ENCODE results near the gene SIX1.

SIX1 gene

DNA sequence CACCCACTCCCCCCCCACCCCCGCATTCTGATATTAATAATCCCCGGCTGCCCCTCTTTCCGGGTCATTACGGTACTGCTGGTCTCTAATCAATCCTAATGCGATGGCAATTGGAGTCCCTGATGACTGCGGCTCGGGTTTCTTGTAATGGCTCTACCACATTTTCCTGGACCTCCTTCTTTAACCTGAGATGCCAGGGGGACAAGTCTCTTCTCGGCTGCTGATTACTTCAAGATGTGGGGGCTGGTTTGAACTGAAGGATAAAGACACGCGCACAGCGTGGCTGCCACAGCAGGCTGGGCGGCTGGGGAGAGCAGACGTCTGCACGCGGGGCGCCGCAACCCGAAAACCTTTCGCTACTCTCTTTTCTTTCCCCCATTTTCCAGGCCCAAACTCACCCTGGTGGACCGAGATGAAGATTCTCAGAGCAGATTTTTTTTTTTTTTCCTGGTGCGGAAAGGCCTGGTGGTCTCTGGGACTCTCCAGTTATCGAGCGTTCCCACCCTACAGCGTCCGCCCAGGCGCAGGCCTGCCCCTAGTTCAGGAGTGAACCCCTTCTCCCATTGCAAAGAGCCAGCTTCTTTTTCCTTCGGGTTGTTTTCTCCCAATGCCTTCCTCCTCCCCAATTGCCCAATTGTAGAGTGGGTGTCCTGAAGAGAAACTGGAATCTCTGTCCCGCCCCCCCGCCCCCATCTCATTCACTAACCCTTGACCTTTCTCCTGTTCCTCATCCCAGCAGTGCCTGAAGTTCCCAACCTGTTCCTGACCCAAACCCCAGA, 6.0 kb upstream of the SIX1 start:
- no peak for DNase-seq

- peak; percentile 81 for DNase-seq
Observed at GRCh38 chr14:60654334-60654821, 5.1 kb upstream of the SIX1 start.

DNA sequence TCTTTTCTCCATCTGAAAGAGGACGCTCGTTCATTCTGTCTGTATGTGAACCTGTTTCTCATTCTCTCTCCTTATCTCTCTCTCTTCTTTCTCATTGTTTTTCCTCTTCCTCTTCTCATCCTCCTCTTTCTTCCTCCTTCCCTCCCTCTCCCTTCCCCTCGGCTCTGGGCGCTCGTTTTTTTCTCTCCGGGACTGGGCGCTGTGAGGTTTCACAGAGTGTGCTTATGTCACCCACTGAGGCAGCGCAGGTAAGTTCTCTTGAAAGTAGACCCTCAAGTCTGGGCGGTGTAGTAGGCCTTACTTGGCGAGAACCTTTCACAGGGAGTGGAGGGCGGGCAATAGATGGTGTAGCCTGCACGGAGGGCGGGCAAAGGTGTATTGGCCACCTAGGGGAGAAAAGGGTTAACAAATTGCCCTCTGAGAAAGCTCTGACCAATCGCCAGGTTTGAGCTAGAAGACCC, 4.5 kb upstream of the SIX1 start:
- no peak for DNase-seq

DNA sequence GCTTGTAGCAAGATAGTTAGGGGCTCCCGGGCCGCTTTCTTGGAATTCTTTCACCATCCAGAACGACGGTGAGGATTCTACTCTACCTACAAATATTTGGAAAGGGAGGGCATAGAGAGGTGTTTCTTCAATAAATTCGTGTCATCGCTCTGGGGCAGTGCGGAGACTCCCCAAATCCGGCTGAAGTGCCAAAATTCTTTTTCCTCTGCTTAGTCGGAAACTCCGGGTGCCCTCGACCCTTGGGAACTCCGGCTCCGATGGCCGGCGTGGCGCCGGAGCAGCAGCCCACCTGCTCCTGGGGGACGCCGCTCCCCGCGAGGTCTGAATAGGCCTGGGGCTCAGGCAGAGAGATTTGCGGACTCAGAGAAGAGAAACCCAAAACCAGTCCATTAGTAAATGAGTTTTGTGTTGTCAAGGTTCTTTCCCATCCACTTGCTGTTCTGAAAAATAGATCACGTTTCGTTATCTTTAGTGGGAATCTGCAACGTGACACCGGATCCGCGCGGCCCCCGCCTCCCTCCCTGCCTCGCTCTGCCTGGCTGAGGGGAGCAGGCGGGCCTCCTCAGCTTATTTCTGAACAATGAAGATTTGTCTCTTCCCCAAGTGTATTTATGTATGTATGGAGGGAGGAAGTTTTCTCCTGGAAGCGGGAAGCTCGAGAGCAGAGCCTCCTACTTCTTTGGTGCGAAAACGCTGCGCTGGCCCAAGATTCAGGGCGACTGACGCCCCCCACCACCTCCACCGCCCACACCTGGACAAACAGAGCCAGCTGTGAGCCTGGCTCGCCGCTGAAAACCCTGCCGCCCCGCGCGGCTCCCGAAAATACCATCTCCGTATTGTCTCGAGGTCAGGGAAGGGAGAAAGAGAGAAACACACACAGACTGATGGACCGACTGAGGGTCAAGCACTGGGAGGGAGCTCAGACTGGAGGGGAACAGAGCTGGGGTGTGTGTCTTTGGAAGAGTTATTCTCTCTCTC, 3.7 kb upstream of the SIX1 start:
- DNase-seq = no peak

GRCh38 chr14:60651796-60652673, 2.8 kb upstream of the SIX1 start:
- no peak for DNase-seq

DNA sequence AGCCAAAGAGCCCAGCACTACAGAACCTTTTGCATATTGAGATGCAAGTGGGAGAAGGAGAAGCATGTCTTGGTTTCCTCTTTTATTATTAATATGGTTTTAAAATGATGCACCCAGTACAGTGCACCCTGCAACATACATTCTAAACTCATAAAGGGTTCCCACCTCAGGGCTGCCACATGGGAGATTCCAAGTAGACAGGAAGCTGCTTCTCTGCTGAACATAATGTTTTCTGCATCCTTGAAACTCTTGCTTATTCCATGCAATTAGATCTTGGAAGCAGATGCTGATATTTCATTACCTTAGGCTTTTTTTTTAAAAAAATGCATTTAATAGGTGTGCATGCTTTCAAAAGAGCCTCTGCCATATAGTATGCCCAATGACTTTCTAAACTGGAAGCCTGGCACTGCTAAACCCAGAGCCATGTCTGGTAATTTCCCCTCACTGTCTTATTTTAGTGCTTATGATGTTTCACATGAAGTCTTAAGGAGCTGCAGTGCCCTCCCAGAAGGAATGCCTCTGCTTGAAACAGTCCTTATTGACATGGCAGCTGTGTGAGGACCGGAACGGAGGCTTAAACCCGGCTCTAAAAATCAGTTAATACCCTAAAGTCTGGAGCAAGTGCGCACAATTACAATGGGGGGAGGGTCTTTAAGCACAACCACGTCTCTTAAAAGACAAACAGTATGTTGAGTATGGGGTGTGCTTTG, 2.0 kb upstream of the SIX1 start:
- no peak for DNase-seq

DNA sequence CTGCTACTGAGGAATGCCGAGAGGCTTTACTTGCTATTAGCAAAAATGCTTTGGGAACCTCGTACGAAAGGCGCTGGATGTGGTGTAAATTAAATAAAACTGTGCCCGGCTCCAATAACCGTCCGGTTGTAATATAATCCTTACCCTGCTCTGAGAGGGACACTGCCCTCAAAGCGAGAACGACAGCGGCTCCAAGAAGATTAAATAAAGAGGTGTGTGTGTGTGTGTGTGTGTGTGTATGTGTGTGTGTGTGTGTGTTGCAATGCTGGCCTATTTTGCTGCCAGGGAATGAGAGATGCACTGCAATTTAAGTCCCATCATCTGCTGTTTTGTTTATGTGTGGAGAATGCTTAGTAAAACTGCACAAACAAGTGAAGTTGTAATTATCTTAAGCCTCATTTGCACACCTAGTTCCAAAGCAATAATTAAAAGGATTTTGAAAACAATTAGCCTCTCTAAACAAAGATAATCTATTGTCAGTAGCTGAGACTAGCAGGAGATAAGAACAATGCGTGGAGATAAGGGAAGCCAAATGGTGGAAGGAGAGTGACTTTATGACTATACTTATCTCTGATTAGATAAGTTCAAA, 1.2 kb upstream of the SIX1 start:
- DNase-seq = no peak

- peak; percentile 45 for DNase-seq
Observed at GRCh38 chr14:60649875-60650372, 647 bp upstream of the SIX1 start.

- peak; percentile 54 for DNase-seq
Observed at GRCh38 chr14:60648249-60648933, 886 bp downstream of the SIX1 start.

DNA sequence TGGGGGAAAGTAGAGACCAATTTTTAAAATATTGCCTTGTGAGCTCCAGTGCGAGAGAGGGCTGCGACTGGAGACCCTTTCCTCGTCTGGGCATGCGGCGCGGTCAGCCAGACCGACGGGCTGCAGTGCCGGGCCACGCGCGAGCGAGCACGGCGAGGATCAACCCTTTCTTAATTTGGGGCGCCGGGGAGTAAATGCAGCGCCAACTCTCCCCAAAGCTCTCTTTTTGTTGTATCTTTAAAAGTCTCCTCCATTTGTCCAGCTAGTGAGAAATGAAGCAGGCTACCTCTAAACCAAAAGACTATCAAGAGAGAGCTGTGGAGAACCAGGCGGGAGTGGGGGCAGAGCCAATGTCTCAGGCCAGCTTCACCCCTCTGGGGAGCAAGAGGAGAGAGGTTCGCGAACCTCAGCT, 1.4 kb downstream of the SIX1 start:
- DNase-seq = peak; percentile 44

GRCh38 chr14:60647081-60647836, 2.0 kb downstream of the SIX1 start:
- DNase-seq = peak; percentile 74

- DNase-seq = no peak
Observed at GRCh38 chr14:60646226-60646818, 3.0 kb downstream of the SIX1 start.

DNA sequence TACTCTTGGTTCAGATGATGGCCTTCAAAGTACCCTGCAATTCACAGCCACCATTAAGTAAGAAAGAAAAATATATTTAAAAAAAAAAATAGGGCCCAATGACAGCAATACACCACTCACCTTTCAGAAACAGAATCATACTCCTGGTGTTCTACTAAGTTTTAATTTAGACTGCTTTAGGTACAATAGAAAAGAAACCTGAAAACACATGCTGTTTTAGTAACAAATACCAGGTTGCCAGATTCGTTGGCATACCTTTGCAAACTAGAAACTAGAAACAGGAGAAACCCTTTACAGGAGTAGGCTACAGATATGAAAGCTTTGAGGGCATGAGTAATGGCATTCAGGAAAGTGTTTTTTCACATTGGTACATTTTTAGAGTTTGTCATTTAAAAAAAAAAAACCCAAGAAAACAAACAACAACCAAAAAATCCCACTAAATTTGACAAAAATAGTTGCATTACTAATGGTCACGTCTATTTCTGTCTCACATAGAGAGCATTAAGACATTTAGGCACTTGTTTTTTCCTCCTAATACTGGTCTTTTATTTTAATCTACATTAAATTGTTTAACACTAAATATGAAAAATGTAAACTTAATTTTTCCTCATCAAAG, 4.0 kb downstream of the SIX1 start:
- DNase-seq = no peak

DNA sequence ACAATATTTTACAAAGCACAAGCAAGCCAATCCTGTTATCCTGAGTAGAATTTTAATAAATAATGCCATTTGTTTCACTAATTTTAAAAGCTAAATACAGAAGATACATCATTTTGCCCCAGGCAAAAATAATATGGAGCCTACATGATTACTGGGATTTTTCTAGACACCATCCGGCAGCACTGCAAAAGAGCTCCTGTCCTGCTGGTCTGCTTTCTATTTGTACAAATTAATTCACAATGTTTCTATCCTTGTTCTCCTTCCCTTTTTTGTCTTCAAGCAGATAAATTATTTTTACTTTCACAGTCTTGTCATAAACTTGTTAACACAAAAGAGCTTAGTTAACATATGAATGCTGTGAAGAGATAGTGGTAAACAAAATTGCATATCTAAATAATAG, 4.6 kb downstream of the SIX1 start:
- DNase-seq = no peak

GRCh38 chr14:60643463-60644314, 5.6 kb downstream of the SIX1 start:
- no peak for DNase-seq

DNA sequence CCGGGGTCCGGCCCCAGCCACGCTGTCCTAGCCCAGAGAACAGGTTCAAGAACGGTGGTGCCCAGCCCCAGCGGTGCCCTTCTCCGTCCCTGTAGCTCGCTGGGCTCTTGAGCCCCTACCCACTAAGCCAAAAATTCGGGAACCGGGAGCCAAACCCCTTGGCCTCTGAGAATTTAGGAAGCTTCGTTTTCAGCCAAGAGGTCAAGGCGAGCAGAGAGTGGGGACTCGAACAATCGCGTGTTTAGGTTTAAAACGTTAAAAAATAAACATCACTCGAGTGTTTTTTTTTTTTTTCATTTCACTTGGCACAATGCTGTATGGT, 6.2 kb downstream of the SIX1 start:
- no peak for DNase-seq

DNA sequence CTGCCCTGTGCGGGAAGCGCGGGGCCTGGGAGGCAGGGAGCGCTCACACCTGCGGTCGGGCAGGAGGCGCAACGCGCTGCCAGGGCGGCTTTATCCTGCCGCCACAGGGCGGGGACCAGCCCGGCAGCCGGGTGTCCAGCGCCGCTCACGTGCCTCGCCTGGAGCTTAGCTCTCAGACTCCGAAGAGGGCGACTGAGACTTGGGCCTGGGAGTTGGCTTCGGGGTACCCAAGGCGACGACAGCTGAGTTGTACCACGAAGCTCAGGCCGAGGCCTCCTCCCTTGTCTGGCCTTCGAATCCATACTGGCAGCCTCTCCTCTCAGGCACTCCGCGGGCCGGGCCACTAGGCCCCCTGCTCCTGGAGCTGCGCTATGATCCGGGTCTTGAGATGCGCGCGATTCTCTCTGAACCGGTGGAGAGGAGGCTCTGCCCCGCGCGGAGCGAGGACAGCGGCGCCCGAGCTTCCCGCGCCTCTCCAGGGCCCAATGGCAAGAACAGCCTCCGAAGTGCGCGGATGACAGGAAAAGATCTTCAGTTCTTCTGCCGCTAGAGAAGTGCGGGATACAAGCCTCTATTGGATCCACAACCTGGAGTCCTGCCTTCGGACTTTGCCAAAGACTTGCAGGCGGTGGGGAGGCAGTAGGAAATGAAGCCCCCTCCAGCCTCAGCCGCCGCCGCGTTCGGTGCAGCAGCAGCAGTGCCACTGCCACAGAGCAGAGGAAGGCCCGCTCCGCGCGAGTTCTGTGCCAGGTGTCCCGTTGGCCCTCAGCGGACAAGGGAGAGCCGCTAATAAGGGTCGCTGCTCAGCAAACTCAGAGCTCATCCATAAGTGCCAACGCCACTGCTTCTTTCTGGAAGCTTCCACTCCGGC, 6.8 kb downstream of the SIX1 start:
- DNase-seq = no peak
